Measurements from ENCODE around the gene HNRNPUL1.

HNRNPUL1 gene

DNA sequence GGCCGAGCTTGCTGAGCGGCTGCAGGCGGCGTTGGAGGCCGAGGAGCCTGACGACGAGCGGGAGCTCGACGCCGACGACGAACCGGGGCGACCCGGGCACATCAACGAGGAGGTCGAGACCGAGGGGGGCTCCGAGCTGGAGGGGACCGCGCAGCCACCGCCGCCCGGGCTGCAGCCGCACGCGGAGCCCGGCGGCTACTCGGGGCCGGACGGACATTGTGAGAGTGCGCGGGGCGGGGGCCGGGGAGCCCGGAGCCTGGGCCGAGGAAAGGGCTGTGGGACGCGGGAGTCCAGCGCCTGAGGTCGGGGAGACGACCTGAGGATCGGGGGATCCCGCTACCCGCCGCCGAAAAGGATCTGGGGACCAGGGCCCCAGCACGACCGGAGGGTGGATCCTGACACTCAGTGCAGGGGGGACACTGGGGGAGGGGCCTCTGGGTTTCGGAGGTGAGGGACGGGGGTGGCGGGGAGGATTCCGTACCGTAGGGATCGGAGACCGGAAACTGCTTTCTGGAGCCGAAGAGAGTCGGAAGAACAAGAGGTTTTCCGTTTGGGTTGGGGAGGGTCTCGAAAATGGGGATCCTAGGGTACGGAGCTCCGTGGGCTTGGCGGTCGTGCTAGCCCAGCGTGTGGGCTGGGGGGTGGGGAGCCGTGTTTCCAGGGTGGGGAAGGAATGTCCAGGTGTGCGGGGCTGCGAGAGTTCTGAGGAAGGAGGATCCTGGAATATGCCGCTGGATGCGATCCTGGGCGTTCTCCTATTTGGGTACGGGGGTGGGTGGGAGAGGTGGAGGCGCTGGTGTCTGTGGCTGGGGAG is 616 bp downstream of the HNRNPUL1 start:
- TF ChIP-seq, protein P1, sequence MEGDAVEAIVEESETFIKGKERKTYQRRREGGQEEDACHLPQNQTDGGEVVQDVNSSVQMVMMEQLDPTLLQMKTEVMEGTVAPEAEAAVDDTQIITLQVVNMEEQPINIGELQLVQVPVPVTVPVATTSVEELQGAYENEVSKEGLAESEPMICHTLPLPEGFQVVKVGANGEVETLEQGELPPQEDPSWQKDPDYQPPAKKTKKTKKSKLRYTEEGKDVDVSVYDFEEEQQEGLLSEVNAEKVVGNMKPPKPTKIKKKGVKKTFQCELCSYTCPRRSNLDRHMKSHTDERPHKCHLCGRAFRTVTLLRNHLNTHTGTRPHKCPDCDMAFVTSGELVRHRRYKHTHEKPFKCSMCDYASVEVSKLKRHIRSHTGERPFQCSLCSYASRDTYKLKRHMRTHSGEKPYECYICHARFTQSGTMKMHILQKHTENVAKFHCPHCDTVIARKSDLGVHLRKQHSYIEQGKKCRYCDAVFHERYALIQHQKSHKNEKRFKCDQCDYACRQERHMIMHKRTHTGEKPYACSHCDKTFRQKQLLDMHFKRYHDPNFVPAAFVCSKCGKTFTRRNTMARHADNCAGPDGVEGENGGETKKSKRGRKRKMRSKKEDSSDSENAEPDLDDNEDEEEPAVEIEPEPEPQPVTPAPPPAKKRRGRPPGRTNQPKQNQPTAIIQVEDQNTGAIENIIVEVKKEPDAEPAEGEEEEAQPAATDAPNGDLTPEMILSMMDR (conservative IDR thresholded peaks at IDR 0.05; ENCODE audit: low read depth, low read length), result no peak
- H3K4me3 ChIP-seq (ENCODE audit: low read length), result peak overlapping the region; percentile 91

GRCh38 chr19:41265395-41266153 is 1.4 kb downstream of the HNRNPUL1 start:
- TF ChIP-seq, protein P1 (conservative IDR thresholded peaks at IDR 0.05; ENCODE audit: low read depth, low read length), result no peak
- no peak for DNase-seq (ENCODE audit: low read depth)
- peak overlapping the region; percentile 91 for H3K4me3 ChIP-seq (ENCODE audit: low read length)

More for the DNA sequence above, 616 bp downstream of the HNRNPUL1 start:
- no peak for DNase-seq (ENCODE audit: low read depth)

- no peak for DNase-seq (ENCODE audit: low read depth)
Measured at GRCh38 chr19:41269055-41269454, 4.9 kb downstream of the HNRNPUL1 start.

DNA sequence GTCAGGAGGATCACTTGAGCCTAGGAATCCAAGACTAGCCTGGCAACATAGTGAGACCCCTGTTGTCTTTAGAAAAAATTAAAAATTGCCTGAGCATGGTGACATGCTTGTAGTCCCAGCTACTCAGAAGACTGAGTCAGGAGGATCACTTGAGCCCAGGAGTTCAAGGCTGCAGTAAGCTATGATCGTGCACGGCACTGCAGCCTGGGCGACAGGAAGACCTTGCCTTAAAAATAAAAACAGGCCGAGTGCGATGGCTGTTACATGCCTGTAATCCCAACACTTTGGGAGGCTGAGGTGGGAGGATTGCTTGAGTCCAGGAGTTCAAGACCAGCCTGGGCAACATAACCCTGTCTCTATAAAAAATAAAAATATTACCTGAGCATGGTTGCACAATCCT is 5.4 kb downstream of the HNRNPUL1 start:
- DNase-seq (ENCODE audit: low read depth), result no peak
- TF ChIP-seq, protein P1 (conservative IDR thresholded peaks at IDR 0.05; ENCODE audit: low read depth, low read length), result no peak
- H3K4me3 ChIP-seq (ENCODE audit: low read length), result no peak overlapping the region

More at GRCh38 chr19:41269055-41269454, 4.9 kb downstream of the HNRNPUL1 start:
- TF ChIP-seq, protein P1 (conservative IDR thresholded peaks at IDR 0.05; ENCODE audit: low read depth, low read length), result no peak
- no peak overlapping the region for H3K4me3 ChIP-seq (ENCODE audit: low read length)

GRCh38 chr19:41273076-41273475 is 8.9 kb downstream of the HNRNPUL1 start:
- TF ChIP-seq, protein P1 (conservative IDR thresholded peaks at IDR 0.05; ENCODE audit: low read depth, low read length), result no peak
- H3K4me3 ChIP-seq (ENCODE audit: low read length), result no peak overlapping the region

DNA sequence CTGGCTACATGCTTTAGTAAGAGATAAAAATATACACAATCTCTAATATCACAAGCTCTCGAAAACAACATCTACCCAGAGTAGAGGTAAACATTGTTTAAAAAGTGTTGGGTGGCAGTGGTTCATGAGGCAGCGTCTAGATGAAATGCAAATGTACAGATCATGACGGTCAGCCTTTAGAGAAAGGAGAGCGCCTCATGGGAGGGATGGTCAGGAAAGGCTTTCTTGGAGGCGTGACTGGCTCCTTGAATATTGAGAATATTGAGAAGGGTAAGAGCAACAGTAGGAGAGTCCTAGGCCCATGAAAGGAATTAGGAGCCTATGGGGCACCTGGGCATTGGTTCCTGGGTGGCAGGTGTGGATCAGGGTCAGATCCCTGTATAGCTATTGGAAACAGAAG is 10.6 kb downstream of the HNRNPUL1 start:
- H3K4me3 ChIP-seq (ENCODE audit: low read length), result no peak overlapping the region
- no peak for DNase-seq (ENCODE audit: low read depth)
- TF ChIP-seq, protein P1 (conservative IDR thresholded peaks at IDR 0.05; ENCODE audit: low read depth, low read length), result no peak

More at GRCh38 chr19:41273076-41273475, 8.9 kb downstream of the HNRNPUL1 start:
- no peak for DNase-seq (ENCODE audit: low read depth)

Measured in retinal pigment epithelial cell (primary cell).